ENCODE measurements around the gene NFATC1. TPM values are rescaled to one million over a fixed set of nuclear protein-coding genes. Genes with fewer than 3 reads are reported as not detected.

Gene NFATC1
- total RNA-seq, 2 donors from 2014 or later: 27.6 to 40.8 TPM

DNA sequence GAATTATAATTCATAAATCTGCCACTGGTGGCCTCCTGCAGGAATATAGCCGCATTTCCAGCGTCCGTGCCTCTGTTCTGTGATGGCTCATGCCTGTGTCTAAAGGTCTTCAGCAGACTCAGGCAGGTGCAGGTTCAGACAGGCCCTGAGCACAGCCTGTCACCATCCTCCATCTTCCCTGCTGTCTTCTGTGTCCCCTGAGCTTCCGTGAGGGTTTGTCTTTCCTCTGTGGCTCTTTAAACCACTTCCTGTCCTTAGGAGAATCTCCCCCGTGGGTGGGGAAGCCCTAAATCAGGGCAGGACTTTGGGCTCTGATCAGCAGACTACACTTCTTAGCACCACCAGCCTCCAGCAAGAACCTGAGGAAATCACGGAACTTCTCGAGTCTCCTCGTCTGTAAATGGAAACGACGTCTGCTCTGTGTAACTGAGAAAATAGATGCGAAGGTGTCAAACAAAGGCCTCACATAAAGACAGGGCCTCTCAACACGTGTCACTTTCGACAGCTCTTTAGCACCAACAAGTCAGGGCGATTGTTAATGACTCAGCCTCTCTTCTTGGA is 24.1 kb upstream of the NFATC1 start:
- no peaks in the 10 kb centered on the region for H3K36me3 ChIP-seq
- no peaks in the 10 kb centered on the region for H3K4me1 ChIP-seq (ENCODE audit: control insufficient read depth in 1 of 2, low read depth in 2 of 2)
- H3K27me3 ChIP-seq (replicated peaks; ENCODE audit: insufficient read depth): no peaks in the 10 kb centered on the region
- no peak overlapping the region for H3K4me3 ChIP-seq
- ATAC-seq (ENCODE audit: insufficient number of reproducible peaks, low FRiP score, low read depth): no peak
- DNase-seq (ENCODE audit: low spot score): no peak
- H3K27ac ChIP-seq: no peak overlapping the region
- TF ChIP-seq, protein P1, sequence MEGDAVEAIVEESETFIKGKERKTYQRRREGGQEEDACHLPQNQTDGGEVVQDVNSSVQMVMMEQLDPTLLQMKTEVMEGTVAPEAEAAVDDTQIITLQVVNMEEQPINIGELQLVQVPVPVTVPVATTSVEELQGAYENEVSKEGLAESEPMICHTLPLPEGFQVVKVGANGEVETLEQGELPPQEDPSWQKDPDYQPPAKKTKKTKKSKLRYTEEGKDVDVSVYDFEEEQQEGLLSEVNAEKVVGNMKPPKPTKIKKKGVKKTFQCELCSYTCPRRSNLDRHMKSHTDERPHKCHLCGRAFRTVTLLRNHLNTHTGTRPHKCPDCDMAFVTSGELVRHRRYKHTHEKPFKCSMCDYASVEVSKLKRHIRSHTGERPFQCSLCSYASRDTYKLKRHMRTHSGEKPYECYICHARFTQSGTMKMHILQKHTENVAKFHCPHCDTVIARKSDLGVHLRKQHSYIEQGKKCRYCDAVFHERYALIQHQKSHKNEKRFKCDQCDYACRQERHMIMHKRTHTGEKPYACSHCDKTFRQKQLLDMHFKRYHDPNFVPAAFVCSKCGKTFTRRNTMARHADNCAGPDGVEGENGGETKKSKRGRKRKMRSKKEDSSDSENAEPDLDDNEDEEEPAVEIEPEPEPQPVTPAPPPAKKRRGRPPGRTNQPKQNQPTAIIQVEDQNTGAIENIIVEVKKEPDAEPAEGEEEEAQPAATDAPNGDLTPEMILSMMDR (IDR thresholded peaks at IDR 0.05): no peak
- H3K9me3 ChIP-seq: no peaks in the 10 kb centered on the region

DNA sequence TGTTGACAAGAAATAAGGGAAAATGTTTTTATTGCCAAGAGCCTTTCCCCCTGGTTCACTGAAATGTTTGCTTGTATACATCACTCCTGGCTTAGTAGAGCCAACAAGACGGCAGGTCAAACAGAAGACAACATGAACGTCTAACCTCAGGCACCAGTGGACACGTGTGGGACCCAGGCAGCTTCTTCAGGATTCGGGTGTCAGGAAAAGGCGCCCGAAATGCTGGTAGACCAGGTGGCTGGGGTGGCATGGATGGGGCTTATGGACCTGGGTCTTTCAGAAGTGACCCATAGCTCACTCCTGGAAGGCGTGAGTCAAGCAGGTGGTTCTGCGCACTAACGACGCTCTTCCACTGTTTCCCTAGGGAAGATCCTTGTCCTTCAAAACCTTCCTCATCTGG is 23.3 kb upstream of the NFATC1 start:
- H3K9me3 ChIP-seq: no peaks in the 10 kb centered on the region
- H3K27me3 ChIP-seq (replicated peaks; ENCODE audit: insufficient read depth): no peaks in the 10 kb centered on the region
- H3K36me3 ChIP-seq: peaks cover 7% of the 10 kb centered on the region
- ATAC-seq (ENCODE audit: insufficient number of reproducible peaks, low FRiP score, low read depth) (no peak), DNase-seq (ENCODE audit: low spot score) (no peak)
- TF ChIP-seq, protein P1 (IDR thresholded peaks at IDR 0.05): no peak
- no peaks in the 10 kb centered on the region for H3K4me1 ChIP-seq (ENCODE audit: control insufficient read depth in 1 of 2, low read depth in 2 of 2)
- no peak overlapping the region for H3K4me3 ChIP-seq
- no peak overlapping the region for H3K27ac ChIP-seq

DNA sequence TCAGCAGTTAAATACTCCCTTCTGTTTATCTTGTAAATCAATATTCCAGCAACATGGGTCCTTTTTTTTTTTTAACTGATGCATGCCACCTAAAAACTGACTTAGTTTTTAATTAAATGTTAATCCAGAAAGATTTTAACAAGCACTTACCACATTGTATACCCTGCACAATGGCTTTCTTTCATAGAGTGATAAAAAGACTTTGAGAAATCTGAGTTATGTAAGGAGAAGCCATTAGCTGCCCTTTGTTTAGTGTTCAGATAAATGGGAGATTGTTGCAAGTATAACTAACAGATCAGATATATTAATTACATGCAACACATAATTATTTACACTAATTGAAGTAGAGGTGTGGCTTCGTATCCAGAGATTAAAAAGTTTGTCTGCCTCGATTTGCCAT is 22.7 kb upstream of the NFATC1 start:
- DNase-seq (ENCODE audit: low spot score) (no peak), ATAC-seq (ENCODE audit: insufficient number of reproducible peaks, low FRiP score, low read depth) (no peak)
- Histone ChIP-seq H3K27me3 (replicated peaks; ENCODE audit: insufficient read depth) (no peaks in the 10 kb centered on the region), H3K9me3 (no peaks in the 10 kb centered on the region), H3K36me3 (peaks cover 9% of the 10 kb centered on the region), H3K4me1 (ENCODE audit: control insufficient read depth in 1 of 2, low read depth in 2 of 2) (no peaks in the 10 kb centered on the region), H3K27ac (no peak overlapping the region), H3K4me3 (no peak overlapping the region)
- TF ChIP-seq, protein P1 (IDR thresholded peaks at IDR 0.05): no peak

DNA sequence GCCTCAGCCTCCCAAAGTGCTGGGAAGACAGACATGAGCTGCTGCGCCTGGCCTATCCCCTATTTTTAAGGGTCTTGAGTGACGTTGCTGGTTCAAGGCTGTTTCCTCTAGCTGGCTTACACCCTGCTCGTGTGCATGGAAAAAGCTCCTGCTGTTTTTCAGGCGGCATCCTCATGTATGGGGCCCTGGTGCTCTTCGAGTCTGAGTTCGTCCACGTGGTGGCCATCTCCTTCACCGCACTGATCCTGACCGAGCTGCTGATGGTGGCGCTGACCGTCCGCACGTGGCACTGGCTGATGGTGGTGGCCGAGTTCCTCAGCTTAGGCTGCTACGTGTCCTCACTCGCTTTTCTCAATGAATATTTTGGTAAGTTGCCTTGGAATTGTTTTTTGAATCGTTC is 22.0 kb upstream of the NFATC1 start:
- Histone ChIP-seq H3K36me3 (peaks cover 9% of the 10 kb centered on the region), H3K27ac (no peak overlapping the region), H3K27me3 (replicated peaks; ENCODE audit: insufficient read depth) (no peaks in the 10 kb centered on the region), H3K9me3 (no peaks in the 10 kb centered on the region), H3K4me3 (no peak overlapping the region), H3K4me1 (ENCODE audit: control insufficient read depth in 1 of 2, low read depth in 2 of 2) (no peaks in the 10 kb centered on the region)
- DNase-seq (ENCODE audit: low spot score) (no peak), ATAC-seq (ENCODE audit: insufficient number of reproducible peaks, low FRiP score, low read depth) (no peak)
- TF ChIP-seq, protein P1 (IDR thresholded peaks at IDR 0.05): no peak

DNA sequence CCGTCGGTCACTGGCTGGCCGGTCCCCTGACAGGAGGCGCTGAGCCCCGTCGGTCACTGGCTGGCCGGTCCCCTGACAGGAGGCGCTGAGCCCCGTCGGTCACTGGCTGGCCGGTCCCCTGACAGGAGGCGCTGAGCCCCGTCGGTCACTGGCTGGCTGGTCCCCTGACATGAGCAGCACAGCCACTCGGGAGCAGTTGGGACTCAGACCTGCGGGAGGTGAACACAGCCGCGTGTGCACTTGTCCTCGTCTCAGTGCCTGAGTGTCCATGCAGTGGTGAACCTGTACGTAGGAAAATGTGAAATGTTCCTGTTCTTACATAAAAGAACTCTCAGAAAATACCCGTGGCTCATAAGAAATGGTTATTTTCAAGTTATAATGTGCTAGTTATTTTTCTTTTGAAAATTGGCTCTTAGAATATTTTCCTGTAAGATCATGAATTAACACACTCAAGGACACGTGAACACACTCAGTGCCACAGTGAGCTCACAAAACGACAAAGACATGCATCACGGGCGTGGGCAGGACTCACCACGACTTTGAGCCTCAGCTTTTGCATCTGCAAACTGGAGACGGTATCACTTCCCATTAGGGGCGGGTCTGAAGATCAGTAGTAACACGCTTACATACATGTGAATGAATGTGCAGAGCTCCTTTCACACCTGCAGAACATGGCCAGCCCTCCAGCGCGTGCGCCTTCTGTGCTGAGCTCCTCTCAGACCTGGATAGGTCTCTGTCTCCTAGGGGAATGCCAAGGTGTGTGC is 21.1 kb upstream of the NFATC1 start:
- Histone ChIP-seq H3K9me3 (no peaks in the 10 kb centered on the region), H3K4me1 (ENCODE audit: control insufficient read depth in 1 of 2, low read depth in 2 of 2) (no peaks in the 10 kb centered on the region), H3K4me3 (no peak overlapping the region), H3K36me3 (peaks cover 9% of the 10 kb centered on the region), H3K27ac (no peak overlapping the region), H3K27me3 (replicated peaks; ENCODE audit: insufficient read depth) (no peaks in the 10 kb centered on the region)
- ATAC-seq (ENCODE audit: insufficient number of reproducible peaks, low FRiP score, low read depth) (no peak), DNase-seq (ENCODE audit: low spot score) (no peak)
- TF ChIP-seq, protein P1 (IDR thresholded peaks at IDR 0.05): no peak
